GM12801 (cell line): Measurements from ENCODE around the gene GRIPAP1.

Experiments used
- CTCF ChIP-seq: IDR thresholded peaks from one replicate; pipeline ENCODE4 v1.5.1; 2011; ENCODE audit warnings: control low read depth; ENCODE audit not compliant: insufficient read length; ENCODE audit errors: extremely low read depth

Gene GRIPAP1

DNA sequence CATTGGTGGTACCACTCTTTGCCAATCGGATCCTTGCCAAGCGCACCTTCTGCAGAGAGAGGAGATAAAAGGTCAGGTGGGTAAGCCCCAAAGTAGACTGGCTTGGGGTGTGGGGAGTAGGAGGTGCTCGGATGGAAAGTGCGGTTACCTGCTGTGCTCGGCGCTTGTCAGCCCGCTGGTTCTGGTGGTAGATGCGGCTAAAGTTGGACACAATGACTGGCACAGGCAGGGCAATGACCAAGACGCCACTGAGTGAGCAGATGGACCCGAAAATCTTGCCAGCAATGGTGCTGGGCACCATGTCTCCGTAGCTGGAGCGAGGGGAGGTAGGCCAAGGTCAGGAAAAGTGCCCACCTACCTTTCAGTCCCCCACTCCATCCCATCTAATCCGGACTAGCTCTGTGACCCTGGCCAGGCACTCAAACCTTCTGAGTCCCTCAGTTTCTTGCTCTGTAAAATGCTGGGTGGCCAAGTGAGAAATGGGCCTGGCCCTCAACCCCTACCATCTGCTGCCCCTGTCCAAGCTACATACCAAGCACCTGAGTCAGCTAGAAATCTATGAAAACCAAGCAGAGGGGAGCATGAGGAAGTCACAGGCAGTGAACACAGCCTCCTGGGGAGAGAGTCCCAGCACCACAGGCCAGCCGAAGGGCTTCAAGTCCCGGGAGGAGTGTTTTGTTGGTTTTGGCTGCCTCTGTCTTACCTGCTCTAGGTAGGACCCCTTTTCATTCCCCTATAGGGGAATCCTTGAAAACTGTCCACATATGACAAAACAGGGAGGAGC is 35.1 kb downstream of the GRIPAP1 start:
- TF ChIP-seq CTCF, result no peak

DNA sequence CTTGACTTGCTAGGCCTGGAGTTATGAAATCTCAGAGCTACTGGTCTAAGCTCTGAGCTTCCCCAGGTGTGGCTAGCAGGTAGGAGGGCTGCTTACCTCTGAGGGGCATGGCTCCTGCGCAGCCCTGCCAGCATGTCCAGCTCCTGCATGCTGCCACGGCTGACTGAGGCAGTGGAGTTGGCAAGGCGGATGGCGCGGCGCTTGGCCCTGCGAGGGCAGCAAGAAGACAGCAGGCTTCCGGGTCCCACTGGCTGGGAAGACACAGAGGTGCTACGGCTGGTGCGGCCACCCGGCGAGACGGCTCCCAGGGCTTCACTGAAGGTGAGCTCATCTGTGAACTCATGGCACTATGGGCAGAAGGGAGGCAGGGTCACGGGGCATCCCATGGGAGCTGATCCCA is 36.1 kb downstream of the GRIPAP1 start:
- no peak for TF ChIP-seq CTCF

- TF ChIP-seq CTCF, result no peak
Observed at GRCh38 chrX:48961585-48962091, 40.4 kb downstream of the GRIPAP1 start.

- no peak for TF ChIP-seq CTCF
Observed at GRCh38 chrX:48960291-48960690, 41.8 kb downstream of the GRIPAP1 start.

- no peak for TF ChIP-seq CTCF
Observed at GRCh38 chrX:48958635-48959094, 43.4 kb downstream of the GRIPAP1 start.

- no peak for TF ChIP-seq CTCF
Observed at GRCh38 chrX:48957827-48958634, 44.0 kb downstream of the GRIPAP1 start.

DNA sequence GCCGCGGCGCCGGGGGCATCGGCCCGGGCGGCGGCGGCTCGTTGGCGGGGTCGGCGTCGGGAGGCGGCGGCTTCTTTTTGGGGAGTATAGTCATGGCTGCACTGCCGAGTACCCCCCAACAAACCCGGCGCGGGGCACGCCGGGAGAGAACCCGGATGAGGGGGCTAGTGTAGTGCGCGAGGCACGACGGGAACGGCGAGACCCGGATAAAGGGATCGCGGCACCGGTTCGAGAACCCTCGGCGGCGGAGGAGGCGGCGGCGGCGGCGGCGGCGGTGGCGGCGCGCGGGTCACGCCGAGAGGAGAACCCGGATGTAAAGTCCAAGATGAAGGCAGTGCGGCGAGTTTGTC is 44.6 kb downstream of the GRIPAP1 start, which contains the start of gene OTUD5:
Gene OTUD5 (minus strand): TSS at position 131 of the 350 bp plus-strand sequence. CDS start 37 bp downstream, at position 94.
- no peak for TF ChIP-seq CTCF
